Esophagus muscularis mucosa (tissue), 3 donors: ENCODE results near the gene PTPN2.
"Not testable (repeated sequence)": the region's sequence is repeated elsewhere in the genome, so short reads cannot be mapped to it uniquely, and the experiment has no call there.

Experiments
- POLR2A ChIP-seq: fragments of 450-650 bp; IDR thresholded peaks from one replicate; pipeline ENCODE4 v1.6.1; 2017; ENCODE audit warnings: antibody characterized with exemption, moderate library complexity, mild to moderate bottlenecking, low read depth
- POLR2AphosphoS5 ChIP-seq, 2 donors: sonication (generic); formaldehyde crosslinking; IDR thresholded peaks; one replicate each; pipeline ENCODE4 v1.6.1; 2017; ENCODE audit warnings: antibody characterized with exemption in 2 of 2
- TF ChIP-seq, protein P1 (sequence below), 3 experiments: fragments of 200-600 bp in 2 of 3; fragments of 450-650 bp in 1 of 3; sonication (generic) in 2 of 3; IDR thresholded peaks; one replicate each; pipeline ENCODE4 v1.5.1; 2017 to 2019; ENCODE audit warnings: antibody characterized with exemption in 3 of 3, mild to moderate bottlenecking in 2 of 3, moderate library complexity in 1 of 3

DNA sequence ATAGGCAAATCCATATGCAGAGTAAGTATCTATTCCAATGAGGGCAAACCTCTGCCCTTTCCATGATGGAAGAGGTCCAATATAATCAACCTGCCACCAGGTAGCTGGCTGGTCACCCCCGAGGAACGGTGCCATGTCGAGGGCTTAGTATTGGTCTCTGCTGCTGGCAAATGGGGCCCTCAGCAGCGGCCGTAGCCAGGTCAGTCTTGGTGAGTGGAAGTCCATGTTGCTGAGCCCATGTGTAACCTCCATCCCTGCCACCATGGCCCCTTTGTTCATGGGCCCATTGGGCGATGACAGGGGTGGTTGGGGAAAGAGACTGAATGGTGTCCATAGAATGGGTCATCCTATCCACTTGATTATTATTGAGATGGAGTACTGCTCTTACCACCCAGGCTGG, 128.4 kb downstream of the PTPN2 start:
- not testable (repeated sequence) for TF ChIP-seq POLR2AphosphoS5 (IDR thresholded peaks at IDR 0.05); POLR2A
- TF ChIP-seq, protein P1, sequence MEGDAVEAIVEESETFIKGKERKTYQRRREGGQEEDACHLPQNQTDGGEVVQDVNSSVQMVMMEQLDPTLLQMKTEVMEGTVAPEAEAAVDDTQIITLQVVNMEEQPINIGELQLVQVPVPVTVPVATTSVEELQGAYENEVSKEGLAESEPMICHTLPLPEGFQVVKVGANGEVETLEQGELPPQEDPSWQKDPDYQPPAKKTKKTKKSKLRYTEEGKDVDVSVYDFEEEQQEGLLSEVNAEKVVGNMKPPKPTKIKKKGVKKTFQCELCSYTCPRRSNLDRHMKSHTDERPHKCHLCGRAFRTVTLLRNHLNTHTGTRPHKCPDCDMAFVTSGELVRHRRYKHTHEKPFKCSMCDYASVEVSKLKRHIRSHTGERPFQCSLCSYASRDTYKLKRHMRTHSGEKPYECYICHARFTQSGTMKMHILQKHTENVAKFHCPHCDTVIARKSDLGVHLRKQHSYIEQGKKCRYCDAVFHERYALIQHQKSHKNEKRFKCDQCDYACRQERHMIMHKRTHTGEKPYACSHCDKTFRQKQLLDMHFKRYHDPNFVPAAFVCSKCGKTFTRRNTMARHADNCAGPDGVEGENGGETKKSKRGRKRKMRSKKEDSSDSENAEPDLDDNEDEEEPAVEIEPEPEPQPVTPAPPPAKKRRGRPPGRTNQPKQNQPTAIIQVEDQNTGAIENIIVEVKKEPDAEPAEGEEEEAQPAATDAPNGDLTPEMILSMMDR (IDR thresholded peaks at IDR 0.05), result not testable (repeated sequence)
